A673 (cell line): Measurements from ENCODE around the gene HPSE2. TPM values are rescaled to one million over a fixed set of nuclear protein-coding genes. Genes with fewer than 3 reads are reported as not detected.

ENCODE experiments used
- BruUV-seq: library from RNA; stranded (reverse); fragments of 400-500 nt; replicated peaks from 2 replicates; lab custom pipeline; 2021; lab: Mats Ljungman, UMichigan
- CTCF ChIA-PET: fragments of 300-600 bp; sonication (Branson Sonifier 250); formaldehyde crosslinking; loops from one replicate; lab custom pipeline; 2022; ENCODE audit warnings: antibody characterized with exemption; lab: Charles Lee
- POLR2A ChIA-PET: fragments of 300-600 bp; sonication (Branson Sonifier 250); formaldehyde crosslinking; loops from one replicate; lab custom pipeline; 2022; ENCODE audit warnings: antibody characterized with exemption; ENCODE audit not compliant: low non-redundant PET; lab: Charles Lee
- DNase-seq: peaks from one replicate; pipeline ENCODE4 v3.0.0-alpha.2; 2015; ENCODE audit warnings: low spot score
- H3K27ac ChIP-seq: fragments of 200-600 bp; sonication (generic); 2 replicates; pipeline ENCODE4 v1.5.1; 2016; ENCODE audit warnings: mixed run types, low read depth, mild to moderate bottlenecking, mixed read lengths, antibody characterized with exemption, low read length; ENCODE audit not compliant: poor library complexity, severe bottlenecking
- H3K27me3 ChIP-seq: fragments of 200-600 bp; sonication (generic); replicated peaks from 2 replicates; pipeline ENCODE4 v1.6.1; 2017; ENCODE audit warnings: mixed run types, low read depth, mild to moderate bottlenecking, mixed read lengths, antibody characterized with exemption, low read length; ENCODE audit not compliant: insufficient read depth, poor library complexity
- H3K36me3 ChIP-seq: fragments of 200-600 bp; sonication (generic); 2 replicates; pipeline ENCODE4 v1.6.1; 2016; ENCODE audit warnings: mixed run types, mild to moderate bottlenecking, mixed read lengths, antibody characterized with exemption, low read length; ENCODE audit not compliant: insufficient read depth, poor library complexity, severe bottlenecking
- H3K4me1 ChIP-seq: fragments of 200-600 bp; sonication (generic); 2 replicates; pipeline ENCODE4 v1.6.1; 2017; ENCODE audit warnings: mixed run types, mild to moderate bottlenecking, mixed read lengths, antibody characterized with exemption, low read length; ENCODE audit not compliant: insufficient read depth, poor library complexity, severe bottlenecking
- H3K4me3 ChIP-seq: fragments of 200-600 bp; sonication (generic); 2 replicates; pipeline ENCODE4 v1.5.1; 2016; ENCODE audit warnings: low read depth, mixed run types, mild to moderate bottlenecking, mixed read lengths, low read length; ENCODE audit not compliant: poor library complexity, severe bottlenecking
- H3K9me3 ChIP-seq: fragments of 200-600 bp; sonication (generic); 2 replicates; pipeline ENCODE4 v1.6.1; 2016; ENCODE audit warnings: mixed run types, low read depth, mild to moderate bottlenecking, mixed read lengths, antibody characterized with exemption, low read length; ENCODE audit not compliant: poor library complexity, severe bottlenecking
- CTCF ChIP-seq: fragments of 300-800, 200-600 bp; sonication (generic); conservative IDR thresholded peaks from 2 replicates; pipeline ENCODE4 v1.5.1; 2017; ENCODE audit warnings: low read depth, mild to moderate bottlenecking, antibody characterized with exemption, low read length, moderate library complexity, mixed read lengths
- EZH2 ChIP-seq: fragments of 200-600 bp; sonication (generic); IDR thresholded peaks from 2 replicates; pipeline ENCODE4 v1.6.1; 2017; ENCODE audit warnings: borderline replicate concordance, low read depth, mild to moderate bottlenecking, mixed read lengths, antibody characterized with exemption, low read length; ENCODE audit not compliant: poor library complexity, severe bottlenecking
- intact Hi-C: fragments of 100-400 bp; cut with micrococcal nuclease; formaldehyde crosslinking; loops from one replicate; pipeline ENCODE4 v1.10.0; 2022; ENCODE audit not compliant: unreplicated experiment
- total RNA-seq: library from RNA; stranded (reverse); gene quantifications from 2 replicates; pipeline ENCODE4 v1.2.3, GENCODE V29; 2021

Gene HPSE2
- total RNA-seq, 1 experiment from 2014 or later: not detected

GRCh38 chr10:98435178-98435577 lies 800.5 kb downstream of the HPSE2 start:
- TF ChIP-seq EZH2: no peak
- no peak for TF ChIP-seq CTCF
- Histone ChIP-seq H3K9me3 (peaks cover 4% of the 10 kb centered on the region), H3K4me1 (no peaks in the 10 kb centered on the region), H3K4me3 (no peak overlapping the region), H3K27me3 (no peaks in the 10 kb centered on the region), H3K36me3 (peaks cover 7% of the 10 kb centered on the region), H3K27ac (no peak overlapping the region)
- intact Hi-C loops: no loop called here
- no TSS peak for BruUV-seq
- DNase-seq: no peak
- ChIA-PET POLR2A (no interaction called here), CTCF (interaction anchor here (0.5 to 1.2 kb wide), 2 partner anchors 10 to 641 kb away, joined by 3 to 4 read pairs; no protein-coding TSS in a partner anchor)

DNA sequence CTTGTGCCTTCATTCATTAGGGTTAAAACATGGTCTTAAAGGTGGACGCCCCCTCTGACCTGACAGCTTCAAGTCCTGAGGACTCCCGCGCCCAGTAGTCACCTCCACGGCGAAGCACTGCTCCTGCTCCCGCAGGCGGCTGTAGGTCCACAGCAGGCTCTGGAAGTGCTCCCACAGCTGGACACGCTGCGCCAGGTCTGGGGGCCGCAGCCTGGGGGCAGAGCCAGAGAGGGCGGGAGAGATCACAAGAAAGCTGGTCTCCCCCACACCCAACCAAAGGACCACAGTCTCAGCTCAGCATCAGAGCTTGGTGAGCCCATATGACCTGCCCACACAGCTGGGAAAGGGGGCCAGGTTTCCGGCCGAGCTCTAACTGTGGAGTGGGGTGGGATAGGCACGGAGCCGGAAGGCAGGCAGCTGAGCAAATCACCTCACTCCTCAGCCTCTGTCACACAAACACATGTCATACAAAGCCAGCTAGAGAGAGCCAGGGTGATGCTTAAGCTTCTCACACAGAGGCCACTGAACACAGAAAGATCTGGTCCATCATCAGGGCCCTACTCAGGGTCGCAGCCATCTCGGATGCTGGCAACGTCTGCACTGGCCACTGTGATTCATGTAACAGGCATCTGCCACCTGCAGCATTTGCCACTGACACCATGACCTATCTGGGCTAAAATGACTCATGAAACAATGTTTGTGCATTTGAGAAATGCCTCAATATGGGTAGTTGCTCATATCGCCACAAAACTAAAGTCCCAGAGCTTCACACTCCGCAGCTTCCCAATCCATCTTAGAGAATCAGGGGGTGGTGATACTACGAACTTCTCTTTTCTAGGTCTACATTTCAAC lies 801.5 kb downstream of the HPSE2 start:
- no peak overlapping the region for H3K4me3 ChIP-seq
- H3K4me1 ChIP-seq: no peaks in the 10 kb centered on the region
- H3K9me3 ChIP-seq: peaks cover 4% of the 10 kb centered on the region
- no peak for DNase-seq
- TF ChIP-seq EZH2 (no peak), CTCF (no peak)
- ChIA-PET CTCF (no interaction called here), POLR2A (no interaction called here)
- no TSS peak for BruUV-seq
- H3K27me3 ChIP-seq: no peaks in the 10 kb centered on the region
- peaks cover 7% of the 10 kb centered on the region for H3K36me3 ChIP-seq
- H3K27ac ChIP-seq: no peak overlapping the region
- intact Hi-C loops: no loop called here

DNA sequence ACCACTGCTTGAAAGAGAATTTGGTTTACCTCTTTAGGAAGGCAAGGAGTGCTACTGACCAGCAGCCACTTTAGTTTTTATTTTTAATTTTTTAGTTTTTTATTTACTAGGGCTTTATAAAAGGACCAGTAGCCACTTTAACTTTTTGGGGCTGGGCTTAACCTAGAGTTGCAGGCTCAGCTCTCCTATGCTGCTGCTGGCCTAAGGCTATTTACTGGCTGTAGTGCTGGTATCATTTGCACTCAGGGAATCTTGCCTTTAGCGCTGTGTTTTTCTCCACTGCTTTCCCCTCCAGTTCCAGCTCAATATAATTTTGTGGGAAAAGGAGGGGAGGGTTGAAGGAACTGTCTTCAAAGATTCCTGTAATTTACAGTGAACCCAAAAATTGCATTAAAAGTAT lies 802.3 kb downstream of the HPSE2 start:
- ChIA-PET POLR2A (no interaction called here), CTCF (no interaction called here)

More for the DNA sequence above, 802.3 kb downstream of the HPSE2 start:
- Histone ChIP-seq H3K27ac (no peak overlapping the region), H3K4me1 (no peaks in the 10 kb centered on the region), H3K36me3 (peaks cover 7% of the 10 kb centered on the region), H3K4me3 (no peak overlapping the region), H3K9me3 (peaks cover 4% of the 10 kb centered on the region), H3K27me3 (no peaks in the 10 kb centered on the region)
- BruUV-seq: no TSS peak
- intact Hi-C loops: no loop called here
- DNase-seq: no peak
- TF ChIP-seq CTCF (no peak), EZH2 (no peak)
